GM12892 (cell line): ENCODE data around the gene LMCD1.

Experiments used
- DNase-seq: peaks from one replicate; pipeline ENCODE4 v3.0.0; 2011; ENCODE audit not compliant: insufficient read length
- FAIRE-seq: peaks from 2 replicates; lab custom pipeline; 2011; peaks lifted over from hg19 to GRCh38; lab: Jason Lieb, UNC
- POLR2A ChIP-seq: IDR thresholded peaks from 2 replicates; pipeline ENCODE4 v1.6.1; 2011; ENCODE audit warnings: low read depth, low read length, control low read depth
- POLR2AphosphoS5 ChIP-seq: IDR thresholded peaks from 2 replicates; pipeline ENCODE4 v1.6.1; 2011; ENCODE audit warnings: low read depth, low read length, control low read depth
- TAF1 ChIP-seq: IDR thresholded peaks from 2 replicates; pipeline ENCODE4 v1.6.1; 2011; ENCODE audit warnings: low read depth, mild to moderate bottlenecking, control low read depth, low read length, borderline replicate concordance

The LMCD1 gene

GRCh38 chr3:8581806-8582445 lies 80.3 kb downstream of the LMCD1 start:
- TF ChIP-seq POLR2AphosphoS5 (no peak), TAF1 (no peak), POLR2A (no peak)
- no peak for FAIRE-seq
- DNase-seq: no peak

- TF ChIP-seq POLR2A (no peak), POLR2AphosphoS5 (no peak), TAF1 (no peak)
- FAIRE-seq: no peak
- no peak for DNase-seq
Measured at GRCh38 chr3:8584661-8585060, 83.0 kb downstream of the LMCD1 start.

GRCh38 chr3:8589880-8590556 lies 88.4 kb downstream of the LMCD1 start:
- FAIRE-seq: no peak
- TF ChIP-seq TAF1 (no peak), POLR2A (no peak), POLR2AphosphoS5 (no peak)
- no peak for DNase-seq

GRCh38 chr3:8593021-8593827 lies 91.6 kb downstream of the LMCD1 start:
- TF ChIP-seq POLR2AphosphoS5 (no peak), POLR2A (no peak)
- DNase-seq: no peak
- no peak for FAIRE-seq

GRCh38 chr3:8595252-8595651 lies 93.6 kb downstream of the LMCD1 start:
- DNase-seq: no peak
- FAIRE-seq: no peak
- TF ChIP-seq POLR2AphosphoS5 (no peak), POLR2A (no peak), TAF1 (no peak)

GRCh38 chr3:8595695-8596115 lies 94.1 kb downstream of the LMCD1 start:
- DNase-seq (no peak), FAIRE-seq (no peak)
- no peak for TF ChIP-seq POLR2AphosphoS5
- no peak for TF ChIP-seq POLR2A
- no peak for TF ChIP-seq TAF1

GRCh38 chr3:8596321-8597218 lies 94.9 kb downstream of the LMCD1 start:
- DNase-seq (no peak), FAIRE-seq (no peak)
- TF ChIP-seq POLR2AphosphoS5 (no peak), POLR2A (no peak), TAF1 (no peak)

- no peak for TF ChIP-seq TAF1
- no peak for TF ChIP-seq POLR2A
- no peak for TF ChIP-seq POLR2AphosphoS5
- DNase-seq (no peak), FAIRE-seq (no peak)
Measured at GRCh38 chr3:8597219-8597853, 95.7 kb downstream of the LMCD1 start.

- no peak for DNase-seq
- no peak for TF ChIP-seq POLR2AphosphoS5
- TF ChIP-seq TAF1: no peak
- no peak for TF ChIP-seq POLR2A
- FAIRE-seq: no peak
Measured at GRCh38 chr3:8599146-8599545, 97.5 kb downstream of the LMCD1 start.

- TF ChIP-seq POLR2AphosphoS5: no peak
- no peak for TF ChIP-seq TAF1
- TF ChIP-seq POLR2A: no peak
- DNase-seq (no peak), FAIRE-seq (no peak)
Measured at GRCh38 chr3:8600457-8600856, 98.8 kb downstream of the LMCD1 start.
